ENCODE measurements around the gene BDH1. TPM values are rescaled to one million over a fixed set of nuclear protein-coding genes. Genes with fewer than 3 reads are reported as not detected.
A peak's percentile ranks its signal among the peaks of the same experiment; 100 is the strongest.

Gene BDH1
- total RNA-seq, 1 donor from 2014 or later = 0.67 TPM

GRCh38 chr3:197507541-197507940, 48.2 kb downstream of the BDH1 start:
- no peak for DNase-seq (ENCODE audit: low read depth)

- DNase-seq (ENCODE audit: low read depth) = no peak
These were observed 48.7 kb downstream of the BDH1 start for GRCh38 chr3:197507081-197507480.

- peak; percentile 77 for DNase-seq (ENCODE audit: low read depth)
These were observed 49.8 kb downstream of the BDH1 start for GRCh38 chr3:197505796-197506548.

- DNase-seq (ENCODE audit: low read depth) = no peak
These were observed 51.1 kb downstream of the BDH1 start for GRCh38 chr3:197504641-197505121.

GRCh38 chr3:197504229-197504628, 51.5 kb downstream of the BDH1 start:
- no peak for DNase-seq (ENCODE audit: low read depth)

- DNase-seq (ENCODE audit: low read depth) = no peak
These were observed 52.1 kb downstream of the BDH1 start for GRCh38 chr3:197503652-197504051.

GRCh38 chr3:197501879-197502620, 53.7 kb downstream of the BDH1 start:
- DNase-seq (ENCODE audit: low read depth) = peak; percentile 76

- no peak for DNase-seq (ENCODE audit: low read depth)
These were observed 54.3 kb downstream of the BDH1 start for GRCh38 chr3:197501496-197501878.

GRCh38 chr3:197500812-197501211, 55.0 kb downstream of the BDH1 start:
- no peak for DNase-seq (ENCODE audit: low read depth)

- DNase-seq (ENCODE audit: low read depth) = no peak
These were observed 56.3 kb downstream of the BDH1 start for GRCh38 chr3:197499427-197499826.

GRCh38 chr3:197498499-197499241, 57.1 kb downstream of the BDH1 start:
- no peak for DNase-seq (ENCODE audit: low read depth)

- no peak for DNase-seq (ENCODE audit: low read depth)
These were observed 59.0 kb downstream of the BDH1 start for GRCh38 chr3:197496746-197497125.

- DNase-seq (ENCODE audit: low read depth) = no peak
These were observed 59.6 kb downstream of the BDH1 start for GRCh38 chr3:197495999-197496745.

GRCh38 chr3:197495499-197495898, 60.3 kb downstream of the BDH1 start:
- no peak for DNase-seq (ENCODE audit: low read depth)

GRCh38 chr3:197495059-197495455, 60.7 kb downstream of the BDH1 start:
- DNase-seq (ENCODE audit: low read depth) = no peak

- DNase-seq (ENCODE audit: low read depth) = peak; percentile 69
These were observed 61.3 kb downstream of the BDH1 start for GRCh38 chr3:197494366-197495058.

- no peak for DNase-seq (ENCODE audit: low read depth)
These were observed 62.7 kb downstream of the BDH1 start for GRCh38 chr3:197493049-197493448.

GRCh38 chr3:197491923-197492664, 63.7 kb downstream of the BDH1 start:
- peak; percentile 89 for DNase-seq (ENCODE audit: low read depth)

- no peak for DNase-seq (ENCODE audit: low read depth)
These were observed 64.3 kb downstream of the BDH1 start for GRCh38 chr3:197491478-197491877.

Measured in myocyte (in vitro differentiated cells).